Measurements from ENCODE around the gene TPRN. TPM values are rescaled to one million over a fixed set of nuclear protein-coding genes. Genes with fewer than 3 reads are reported as not detected.

Gene TPRN
- total and polyA plus RNA-seq, 3 experiments from 2014 or later = 0.76 to 15.1 (median 14.1) TPM

Other genes starting within 250 kb of the TPRN start
Only the 30 nearest of the 32 such genes appear.
- gene PTGDS, start 223.2 kb downstream of the TPRN start, total RNA-seq = under 1 TPM; 0.24 to 0.49 TPM
- gene PTGDS, start 223.2 kb downstream of the TPRN start, polyA plus RNA-seq = 5.5 TPM
- gene LCNL1, start 217.7 kb downstream of the TPRN start, total RNA-seq = under 1 TPM; 0.20 to 0.22 TPM
- 0.16 TPM for gene LCNL1, start 217.7 kb downstream of the TPRN start, polyA plus RNA-seq
- gene PAXX, start 208.3 kb downstream of the TPRN start, total RNA-seq = 10 to 100 TPM; 78.4 to 82.2 TPM
- 156 TPM for gene PAXX, start 208.3 kb downstream of the TPRN start, polyA plus RNA-seq
- 1 to 10 TPM; 3.4 to 4.1 TPM for gene CLIC3, start 204.2 kb downstream of the TPRN start, total RNA-seq
- gene CLIC3, start 204.2 kb downstream of the TPRN start, polyA plus RNA-seq = 52.1 TPM
- 10 to 100 TPM; 15.9 to 20.7 TPM for gene ABCA2, start 172.5 kb downstream of the TPRN start, total RNA-seq
- 20.2 TPM for gene ABCA2, start 172.5 kb downstream of the TPRN start, polyA plus RNA-seq
- gene FUT7, start 168.7 kb downstream of the TPRN start, total RNA-seq = under 1 TPM; 0.57 to 0.82 TPM
- gene FUT7, start 168.7 kb downstream of the TPRN start, polyA plus RNA-seq = 28.7 TPM
- 10 to 100 TPM; 24.6 to 27.5 TPM for gene NPDC1, start 154.6 kb downstream of the TPRN start, total RNA-seq
- gene NPDC1, start 154.6 kb downstream of the TPRN start, polyA plus RNA-seq = 38.4 TPM
- gene ENTPD2, start 146.7 kb downstream of the TPRN start, total RNA-seq = not detected
- not detected for gene ENTPD2, start 146.7 kb downstream of the TPRN start, polyA plus RNA-seq
- 10 to 100 TPM; 11.5 to 12.7 TPM for gene SAPCD2, start 130.2 kb downstream of the TPRN start, total RNA-seq
- 0.15 TPM for gene SAPCD2, start 130.2 kb downstream of the TPRN start, polyA plus RNA-seq
- 10 to 100 TPM; 15.3 to 15.5 TPM for gene UAP1L1, start 123.2 kb downstream of the TPRN start, total RNA-seq
- 4.6 TPM for gene UAP1L1, start 123.2 kb downstream of the TPRN start, polyA plus RNA-seq
- gene MAN1B1, start 113.8 kb downstream of the TPRN start, total RNA-seq = 10 to 100 TPM; 31.9 to 32.7 TPM
- 39.3 TPM for gene MAN1B1, start 113.8 kb downstream of the TPRN start, polyA plus RNA-seq
- gene DPP7, start 86.0 kb downstream of the TPRN start, total RNA-seq = 100 to 1,000 TPM; 294 to 308 TPM
- 158 TPM for gene DPP7, start 86.0 kb downstream of the TPRN start, polyA plus RNA-seq
- not detected for gene GRIN1, start 61.6 kb downstream of the TPRN start, total RNA-seq
- gene GRIN1, start 61.6 kb downstream of the TPRN start, polyA plus RNA-seq = not detected
- not detected for gene LRRC26, start 30.7 kb downstream of the TPRN start, total RNA-seq
- not detected for gene LRRC26, start 30.7 kb downstream of the TPRN start, polyA plus RNA-seq
- not detected for gene TMEM210, start 28.7 kb downstream of the TPRN start, total RNA-seq
- not detected for gene TMEM210, start 28.7 kb downstream of the TPRN start, polyA plus RNA-seq
- 10 to 100 TPM; 50.2 to 57.0 TPM for gene ANAPC2, start 12.2 kb downstream of the TPRN start, total RNA-seq
- 5.4 TPM for gene ANAPC2, start 12.2 kb downstream of the TPRN start, polyA plus RNA-seq
- gene SSNA1, start 12.1 kb downstream of the TPRN start, total RNA-seq = 100 to 1,000 TPM; 114 to 118 TPM
- gene SSNA1, start 12.1 kb downstream of the TPRN start, polyA plus RNA-seq = 138 TPM
- 10 to 100 TPM; 51.5 to 53.9 TPM for gene TMEM203, start 4.9 kb upstream of the TPRN start, total RNA-seq
- gene TMEM203, start 4.9 kb upstream of the TPRN start, polyA plus RNA-seq = 134 TPM
- gene NDOR1, start 5.0 kb upstream of the TPRN start, total RNA-seq = 10 to 100 TPM; 45.1 to 47.4 TPM
- 9.9 TPM for gene NDOR1, start 5.0 kb upstream of the TPRN start, polyA plus RNA-seq
- gene RNF208, start 21.5 kb upstream of the TPRN start, total RNA-seq = 1 to 10 TPM; 2.7 to 3.3 TPM
- not detected for gene RNF208, start 21.5 kb upstream of the TPRN start, polyA plus RNA-seq
- under 1 TPM; 0.58 to 0.66 TPM for gene CYSRT1, start 24.4 kb upstream of the TPRN start, total RNA-seq
- gene CYSRT1, start 24.4 kb upstream of the TPRN start, polyA plus RNA-seq = 0.32 TPM
- gene RNF224, start 26.8 kb upstream of the TPRN start, total RNA-seq = not detected
- gene RNF224, start 26.8 kb upstream of the TPRN start, polyA plus RNA-seq = not detected
- not detected for gene SLC34A3, start 30.2 kb upstream of the TPRN start, total RNA-seq
- gene SLC34A3, start 30.2 kb upstream of the TPRN start, polyA plus RNA-seq = not detected
- 100 to 1,000 TPM; 322 to 331 TPM for gene TUBB4B, start 40.5 kb upstream of the TPRN start, total RNA-seq
- 64.6 TPM for gene TUBB4B, start 40.5 kb upstream of the TPRN start, polyA plus RNA-seq
- gene STPG3, start 50.5 kb upstream of the TPRN start, total RNA-seq = under 1 TPM; 0.27 to 0.28 TPM
- not detected for gene STPG3, start 50.5 kb upstream of the TPRN start, polyA plus RNA-seq
- gene NELFB, start 54.6 kb upstream of the TPRN start, total RNA-seq = 10 to 100 TPM; 67.5 to 72.0 TPM
- 34.8 TPM for gene NELFB, start 54.6 kb upstream of the TPRN start, polyA plus RNA-seq
- gene TOR4A, start 77.0 kb upstream of the TPRN start, total RNA-seq = 1 to 10 TPM; 3.3 to 3.9 TPM
- 1.8 TPM for gene TOR4A, start 77.0 kb upstream of the TPRN start, polyA plus RNA-seq
- 1 to 10 TPM; 1.9 to 2.3 TPM for gene NRARP, start 101.5 kb upstream of the TPRN start, total RNA-seq
- gene NRARP, start 101.5 kb upstream of the TPRN start, polyA plus RNA-seq = not detected
- gene EXD3, start 222.4 kb upstream of the TPRN start, total RNA-seq = 1 to 10 TPM; 4.8 to 6.6 TPM
- 6.7 TPM for gene EXD3, start 222.4 kb upstream of the TPRN start, polyA plus RNA-seq
- under 1 TPM; 0.66 to 0.74 TPM for gene NOXA1, start 222.7 kb upstream of the TPRN start, total RNA-seq
- 1.3 TPM for gene NOXA1, start 222.7 kb upstream of the TPRN start, polyA plus RNA-seq